Thyroid gland (tissue), 4 donors: ENCODE measurements around the gene SYT9.

ENCODE experiments used
- POLR2A ChIP-seq, 2 donors: fragments of 450-650 bp; IDR thresholded peaks; one replicate each; pipeline ENCODE4 v1.6.1; 2017; ENCODE audit warnings: antibody characterized with exemption in 2 of 2, mild to moderate bottlenecking in 2 of 2, moderate library complexity in 1 of 2
- TF ChIP-seq, protein P1 (sequence below), 6 experiments: fragments of 200-600 bp in 3 of 6; fragments of 450-650 bp in 3 of 6; sonication (generic) in 3 of 6; IDR thresholded peaks; one replicate each; pipeline ENCODE4 v1.5.1; 2016 to 2019; ENCODE audit warnings: antibody characterized with exemption in 6 of 6, mild to moderate bottlenecking in 2 of 6, inconsistent platforms in 1 of 6, moderate library complexity in 1 of 6

DNA sequence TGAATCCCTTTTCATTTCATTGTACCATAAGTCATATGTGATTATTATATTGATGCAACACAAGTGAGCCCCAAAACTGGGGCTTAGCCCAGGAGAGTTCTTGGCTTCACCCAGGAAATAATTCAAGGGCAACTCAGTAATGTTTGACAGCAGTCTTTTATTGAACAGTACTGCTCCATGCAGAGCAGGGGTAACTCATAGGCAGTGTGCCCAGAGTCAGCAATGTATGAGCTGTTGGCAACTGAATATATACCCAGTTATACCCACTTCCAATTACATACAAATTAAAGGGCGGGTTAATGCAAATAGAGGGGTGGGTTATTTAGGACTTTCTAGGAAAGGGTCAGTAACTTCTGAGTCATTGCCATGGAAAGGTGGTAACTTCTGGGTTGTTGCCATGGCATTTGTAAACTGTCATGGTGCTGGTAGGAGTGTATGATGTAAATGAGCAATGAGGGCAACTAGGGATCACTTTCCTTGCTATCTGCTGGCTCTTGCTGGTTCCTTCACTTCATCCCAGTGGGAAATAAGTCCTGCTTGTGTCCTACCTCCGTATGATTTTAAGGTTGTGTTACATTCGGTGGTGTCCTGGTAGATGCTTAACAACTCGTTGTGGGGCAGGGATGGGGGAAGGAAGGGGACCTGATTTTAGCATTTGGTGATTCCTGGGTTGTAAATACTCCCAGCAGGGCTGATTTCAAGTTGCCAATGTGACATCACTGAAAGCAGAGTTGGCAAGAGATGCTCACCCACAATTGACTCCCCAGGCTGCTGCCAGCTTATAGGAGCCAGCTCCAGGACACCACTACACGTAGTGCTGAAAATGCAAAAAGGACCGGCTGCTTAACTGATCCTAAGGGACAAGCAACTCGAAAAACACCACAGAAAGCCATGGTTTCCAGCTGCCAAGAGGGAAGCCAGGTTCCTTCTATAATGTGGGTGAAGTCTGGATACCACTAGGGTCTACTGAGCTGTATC is 70.1 kb downstream of the SYT9 start:
- TF ChIP-seq POLR2A (IDR thresholded peaks at IDR 0.05), result no peak
- TF ChIP-seq, protein P1, sequence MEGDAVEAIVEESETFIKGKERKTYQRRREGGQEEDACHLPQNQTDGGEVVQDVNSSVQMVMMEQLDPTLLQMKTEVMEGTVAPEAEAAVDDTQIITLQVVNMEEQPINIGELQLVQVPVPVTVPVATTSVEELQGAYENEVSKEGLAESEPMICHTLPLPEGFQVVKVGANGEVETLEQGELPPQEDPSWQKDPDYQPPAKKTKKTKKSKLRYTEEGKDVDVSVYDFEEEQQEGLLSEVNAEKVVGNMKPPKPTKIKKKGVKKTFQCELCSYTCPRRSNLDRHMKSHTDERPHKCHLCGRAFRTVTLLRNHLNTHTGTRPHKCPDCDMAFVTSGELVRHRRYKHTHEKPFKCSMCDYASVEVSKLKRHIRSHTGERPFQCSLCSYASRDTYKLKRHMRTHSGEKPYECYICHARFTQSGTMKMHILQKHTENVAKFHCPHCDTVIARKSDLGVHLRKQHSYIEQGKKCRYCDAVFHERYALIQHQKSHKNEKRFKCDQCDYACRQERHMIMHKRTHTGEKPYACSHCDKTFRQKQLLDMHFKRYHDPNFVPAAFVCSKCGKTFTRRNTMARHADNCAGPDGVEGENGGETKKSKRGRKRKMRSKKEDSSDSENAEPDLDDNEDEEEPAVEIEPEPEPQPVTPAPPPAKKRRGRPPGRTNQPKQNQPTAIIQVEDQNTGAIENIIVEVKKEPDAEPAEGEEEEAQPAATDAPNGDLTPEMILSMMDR (IDR thresholded peaks at IDR 0.05), result no peak
